GM19193 (cell line): ENCODE measurements around the gene ZFPM1.

ENCODE experiments used
- POLR2A ChIP-seq: IDR thresholded peaks from 4 replicates; pipeline ENCODE4 v1.6.1; 2011; ENCODE audit not compliant: insufficient read depth, insufficient read length; ENCODE audit errors: extremely low read depth

Gene ZFPM1

GRCh38 chr16:88427376-88427775, 25.7 kb upstream of the ZFPM1 start:
- no peak for TF ChIP-seq POLR2A

DNA sequence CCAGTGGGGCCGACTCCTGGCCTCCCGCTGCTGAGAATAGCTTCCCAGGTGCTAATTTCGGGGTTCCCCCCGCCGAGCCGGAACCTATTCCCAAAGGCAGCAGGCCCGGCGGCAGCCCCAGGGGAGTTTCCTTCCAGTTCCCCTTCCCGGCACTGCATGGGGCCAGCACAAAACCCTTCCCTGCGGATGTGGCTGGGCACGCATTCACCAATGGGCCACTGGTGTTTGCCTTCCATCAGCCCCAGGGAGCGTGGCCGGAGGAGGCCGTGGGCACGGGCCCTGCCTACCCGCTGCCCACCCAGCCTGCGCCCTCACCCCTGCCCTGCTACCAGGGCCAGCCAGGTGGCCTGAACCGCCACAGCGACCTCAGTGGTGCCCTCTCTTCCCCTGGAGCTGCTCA, 24.9 kb upstream of the ZFPM1 start:
- no peak for TF ChIP-seq POLR2A

DNA sequence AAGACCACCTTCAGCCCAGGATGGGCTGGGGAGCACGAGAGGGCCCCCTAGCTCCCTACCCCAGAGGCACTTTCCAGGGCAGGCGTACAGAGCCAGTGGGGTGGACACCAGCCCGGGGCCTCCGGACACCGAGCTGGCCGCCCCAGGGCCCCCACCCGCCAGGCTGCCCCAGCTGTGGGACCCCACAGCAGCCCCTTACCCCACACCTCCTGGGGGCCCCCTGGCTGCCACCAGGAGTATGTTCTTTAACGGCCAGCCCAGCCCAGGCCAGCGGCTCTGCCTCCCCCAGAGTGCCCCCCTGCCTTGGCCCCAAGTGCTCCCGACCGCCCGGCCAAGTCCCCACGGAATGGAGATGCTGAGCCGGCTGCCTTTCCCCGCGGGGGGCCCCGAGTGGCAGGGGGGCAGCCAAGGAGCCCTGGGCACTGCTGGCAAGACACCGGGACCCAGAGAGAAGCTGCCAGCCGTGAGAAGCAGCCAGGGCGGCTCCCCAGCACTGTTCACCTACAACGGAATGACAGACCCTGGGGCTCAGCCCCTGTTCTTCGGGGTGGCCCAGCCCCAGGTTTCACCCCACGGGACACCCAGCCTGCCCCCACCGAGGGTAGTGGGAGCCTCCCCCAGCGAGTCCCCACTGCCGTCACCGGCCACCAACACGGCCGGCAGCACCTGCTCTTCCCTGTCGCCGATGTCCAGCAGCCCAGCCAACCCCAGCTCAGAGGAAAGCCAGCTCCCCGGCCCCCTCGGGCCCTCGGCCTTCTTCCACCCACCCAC, 24.3 kb upstream of the ZFPM1 start:
- no peak for TF ChIP-seq POLR2A

- no peak for TF ChIP-seq POLR2A
Observed at GRCh38 chr16:88429387-88430184, 23.5 kb upstream of the ZFPM1 start.

DNA sequence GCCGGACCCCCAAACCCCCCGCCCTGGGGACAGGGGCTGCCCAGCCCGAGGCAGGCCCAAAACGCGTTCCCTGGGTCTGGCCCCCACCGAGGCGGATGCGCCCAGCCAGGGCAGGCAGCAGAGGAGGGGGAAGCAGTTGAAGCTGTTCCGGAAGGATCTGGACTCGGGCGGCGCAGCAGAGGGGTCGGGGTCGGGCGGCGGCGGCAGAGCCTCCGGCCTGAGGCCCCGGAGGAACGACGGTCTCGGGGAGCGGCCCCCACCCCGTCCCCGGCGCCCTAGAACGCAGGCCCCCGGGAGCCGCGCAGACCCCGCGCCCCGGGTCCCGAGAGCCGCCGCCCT, 22.9 kb upstream of the ZFPM1 start:
- no peak for TF ChIP-seq POLR2A

DNA sequence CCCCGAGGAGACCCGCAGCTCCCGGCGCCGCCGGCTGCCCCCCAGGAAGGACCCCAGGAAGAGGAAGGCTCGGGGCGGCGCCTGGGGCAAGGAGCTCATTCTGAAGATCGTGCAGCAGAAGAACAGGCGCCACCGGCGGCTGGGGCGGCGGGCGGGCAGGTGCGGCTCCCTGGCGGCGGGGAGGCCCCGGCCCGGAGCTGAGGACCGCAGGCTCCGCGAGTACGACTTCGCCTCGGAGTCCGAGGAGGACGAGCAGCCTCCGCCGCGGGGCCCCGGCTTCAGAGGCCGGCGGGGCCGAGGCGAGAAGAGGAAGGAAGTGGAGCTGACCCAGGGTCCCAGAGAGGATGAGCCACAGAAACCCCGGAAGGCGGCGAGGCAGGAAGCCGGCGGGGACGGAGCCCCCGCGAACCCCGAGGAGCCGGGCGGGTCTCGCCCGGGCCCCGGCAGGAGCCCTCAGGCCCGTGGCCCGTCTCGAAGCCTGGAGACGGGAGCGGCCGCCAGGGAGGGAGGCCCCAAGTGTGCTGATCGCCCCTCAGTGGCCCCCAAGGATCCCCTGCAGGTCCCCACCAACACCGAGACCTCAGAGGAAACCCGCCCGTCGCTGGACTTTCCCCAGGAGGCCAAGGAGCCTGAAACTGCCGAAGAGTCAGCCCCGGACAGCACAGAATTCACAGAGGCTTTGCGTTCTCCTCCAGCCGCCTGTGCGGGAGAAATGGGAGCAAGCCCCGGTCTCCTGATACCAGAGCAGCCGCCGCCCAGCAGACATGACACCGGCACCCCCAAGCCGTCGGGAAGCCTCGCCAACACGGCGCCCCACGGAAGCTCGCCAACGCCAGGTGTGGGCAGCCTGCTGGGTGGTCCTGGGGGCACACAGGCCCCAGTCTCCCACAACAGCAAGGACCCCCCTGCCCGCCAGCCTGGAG, 22.3 kb upstream of the ZFPM1 start:
- no peak for TF ChIP-seq POLR2A

GRCh38 chr16:88431651-88432050, 21.4 kb upstream of the ZFPM1 start:
- no peak for TF ChIP-seq POLR2A

- TF ChIP-seq POLR2A = no peak
Observed at GRCh38 chr16:88432174-88432573, 20.9 kb upstream of the ZFPM1 start.

GRCh38 chr16:88432753-88433152, 20.3 kb upstream of the ZFPM1 start:
- TF ChIP-seq POLR2A = no peak

- no peak for TF ChIP-seq POLR2A
Observed at GRCh38 chr16:88433632-88434352, 19.3 kb upstream of the ZFPM1 start.

- no peak for TF ChIP-seq POLR2A
Observed at GRCh38 chr16:88434353-88434690, 18.8 kb upstream of the ZFPM1 start.

DNA sequence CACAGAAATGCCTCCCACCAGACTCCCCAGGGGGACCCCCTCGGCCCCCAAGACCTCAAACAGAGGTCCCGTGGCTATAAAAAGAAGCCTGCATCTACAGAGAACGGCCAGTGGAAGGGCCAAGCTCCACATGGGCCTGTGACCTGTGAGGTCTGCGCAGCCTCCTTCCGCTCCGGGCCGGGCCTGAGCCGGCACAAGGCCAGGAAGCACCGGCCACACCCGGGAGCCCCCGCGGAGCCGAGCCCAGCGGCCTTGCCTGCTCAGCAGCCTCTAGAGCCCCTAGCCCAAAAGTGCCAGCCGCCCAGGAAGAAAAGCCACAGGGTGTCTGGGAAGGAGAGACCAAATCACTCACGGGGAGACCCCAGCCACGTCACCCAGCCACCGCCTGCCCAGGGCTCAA, 18.3 kb upstream of the ZFPM1 start:
- no peak for TF ChIP-seq POLR2A

- no peak for TF ChIP-seq POLR2A
Observed at GRCh38 chr16:88435437-88436355, 17.4 kb upstream of the ZFPM1 start.

DNA sequence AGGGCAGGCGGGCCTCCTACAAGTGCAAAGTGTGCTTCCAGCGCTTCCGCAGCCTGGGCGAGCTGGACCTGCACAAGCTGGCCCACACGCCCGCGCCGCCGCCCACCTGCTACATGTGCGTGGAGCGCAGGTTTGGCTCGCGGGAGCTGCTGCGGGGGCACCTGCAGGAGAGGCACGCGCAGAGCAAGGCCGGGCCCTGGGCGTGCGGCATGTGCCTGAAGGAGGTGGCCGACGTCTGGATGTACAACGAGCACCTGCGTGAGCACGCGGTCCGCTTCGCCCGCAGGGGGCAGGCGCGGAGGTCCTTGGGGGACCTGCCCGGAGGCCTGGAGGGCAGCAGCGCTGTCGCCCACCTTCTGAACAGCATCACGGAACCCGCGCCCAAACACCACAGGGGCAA, 16.3 kb upstream of the ZFPM1 start:
- no peak for TF ChIP-seq POLR2A
